KMS-11 (cell line): ENCODE data around the gene ASB1.

Source experiments
- H2AFZ ChIP-seq: fragments of 200-600 bp; sonication (generic); 2 replicates; pipeline ENCODE4 v1.6.1; 2016; ENCODE audit warnings: antibody characterized with exemption, mixed run types, low read depth
- H3K27ac ChIP-seq: fragments of 200-600 bp; sonication (generic); 2 replicates; pipeline ENCODE4 v1.6.1; 2016; ENCODE audit warnings: mild to moderate bottlenecking, mixed run types
- H3K27me3 ChIP-seq: fragments of 200-600 bp; sonication (generic); 2 replicates; pipeline ENCODE4 v1.6.1; 2017; ENCODE audit warnings: mild to moderate bottlenecking, low read depth, mixed run types, moderate library complexity; ENCODE audit not compliant: insufficient read depth
- H3K36me3 ChIP-seq: fragments of 200-600 bp; sonication (generic); 2 replicates; pipeline ENCODE4 v1.6.1; 2017; ENCODE audit warnings: mild to moderate bottlenecking, mixed run types; ENCODE audit not compliant: insufficient read depth
- H3K4me1 ChIP-seq: fragments of 200-600 bp; sonication (generic); 2 replicates; pipeline ENCODE4 v1.6.1; 2016; ENCODE audit warnings: mild to moderate bottlenecking, low read depth, mixed run types; ENCODE audit not compliant: poor library complexity, severe bottlenecking
- H3K4me2 ChIP-seq: fragments of 200-600 bp; sonication (generic); 2 replicates; pipeline ENCODE4 v1.7.0; 2016; ENCODE audit warnings: mild to moderate bottlenecking, mixed run types
- H3K4me3 ChIP-seq: fragments of 200-600 bp; sonication (generic); IDR thresholded peaks from 2 replicates; pipeline ENCODE4 v1.6.1; 2017; ENCODE audit warnings: low read depth, low read length, mixed read lengths; ENCODE audit not compliant: insufficient read depth
- H3K79me2 ChIP-seq: fragments of 200-600 bp; sonication (generic); 2 replicates; pipeline ENCODE4 v1.6.1; 2016; ENCODE audit warnings: low read depth, mixed run types; ENCODE audit not compliant: insufficient read depth
- H3K9ac ChIP-seq: fragments of 200-600 bp; sonication (generic); 2 replicates; pipeline ENCODE4 v1.6.1; 2016; ENCODE audit warnings: mild to moderate bottlenecking, mixed run types
- H4K20me1 ChIP-seq: fragments of 200-600 bp; sonication (generic); 2 replicates; pipeline ENCODE4 v1.6.1; 2016; ENCODE audit warnings: mild to moderate bottlenecking, mixed run types; ENCODE audit not compliant: insufficient read depth
- CTCF ChIP-seq: fragments of 200-600 bp; sonication (generic); conservative IDR thresholded peaks from 2 replicates; pipeline ENCODE4 v1.6.1; 2017; ENCODE audit warnings: low read depth, mild to moderate bottlenecking, antibody characterized with exemption, low read length, moderate library complexity, mixed read lengths

ASB1 gene

DNA sequence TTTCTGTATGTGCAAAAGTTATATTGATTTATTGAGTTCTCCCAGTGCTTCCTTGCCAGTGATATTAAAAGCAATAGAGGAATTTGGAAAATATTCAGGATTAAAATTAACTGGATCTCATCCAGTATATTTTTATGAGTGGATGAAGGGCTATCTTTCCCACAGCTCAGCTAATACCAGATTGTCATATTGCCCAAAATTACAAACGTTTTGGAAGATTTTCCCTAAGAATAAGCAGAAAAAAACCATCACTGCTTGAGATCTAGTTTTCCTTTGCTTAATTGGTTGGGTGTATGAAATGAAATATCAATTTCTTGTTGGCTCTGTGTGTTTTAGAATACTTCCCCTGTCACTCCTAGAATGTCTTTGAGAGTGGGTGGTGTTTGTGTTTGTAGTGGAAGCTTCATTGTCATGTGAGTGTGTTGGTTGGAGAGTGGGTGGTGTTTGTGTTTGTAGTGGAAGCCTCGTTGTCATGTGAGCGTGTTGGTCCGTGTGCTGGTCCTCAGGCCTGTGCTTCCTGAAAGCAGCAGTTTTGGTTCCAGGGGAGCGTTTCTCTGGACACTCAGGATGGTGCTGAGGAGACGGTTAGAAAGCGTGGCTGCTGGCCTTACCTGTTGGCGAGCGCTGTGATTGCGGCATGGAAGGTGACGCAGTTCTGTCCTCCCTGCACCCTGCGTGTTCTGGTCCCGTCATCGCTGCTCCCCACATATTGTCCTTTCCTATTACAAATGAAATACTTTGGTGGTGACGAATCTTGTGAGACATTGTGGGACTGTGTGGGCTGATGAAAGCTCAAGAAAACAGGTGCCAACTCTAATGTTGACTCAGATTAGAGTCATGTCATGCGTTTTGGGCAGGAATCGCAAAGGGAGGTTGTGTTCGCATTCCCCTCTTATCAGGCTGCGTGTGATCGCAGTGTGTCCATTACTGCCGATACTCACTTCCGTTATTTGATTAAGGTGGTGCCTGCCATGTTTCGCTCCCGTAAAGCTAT lies 12.4 kb downstream of the ASB1 start:
- no peaks in the 10 kb centered on the region for H3K4me1 ChIP-seq
- no peak overlapping the region for H3K4me2 ChIP-seq
- no peaks in the 10 kb centered on the region; the same call in 1 of the 2 replicates for H3K79me2 ChIP-seq

DNA sequence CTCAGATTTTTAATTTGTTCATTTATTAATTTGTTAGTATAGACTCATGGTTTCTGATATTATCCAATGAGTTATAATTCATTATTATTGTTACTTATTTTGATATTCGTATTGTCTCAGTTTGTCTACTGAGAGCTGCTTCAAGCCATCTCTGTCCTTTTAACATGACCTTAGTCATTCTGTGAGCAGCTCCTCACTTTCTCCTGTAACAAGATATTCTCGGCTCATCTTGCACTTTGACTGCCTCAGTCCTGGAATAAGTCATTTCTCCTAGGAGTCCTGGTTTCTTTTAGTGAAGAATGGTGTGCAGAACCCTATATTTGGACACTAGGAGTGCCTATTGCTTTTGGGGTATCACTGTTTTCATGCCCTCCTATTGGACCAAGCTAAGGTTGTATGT lies 13.2 kb downstream of the ASB1 start:
- Histone ChIP-seq H4K20me1 (no peaks in the 10 kb centered on the region), H3K4me2 (no peak overlapping the region)
- no peak for TF ChIP-seq CTCF

More for the DNA sequence above, 12.4 kb downstream of the ASB1 start:
- no peak overlapping the region for H2AFZ ChIP-seq
- H4K20me1 ChIP-seq = no peaks in the 10 kb centered on the region
- no peak for TF ChIP-seq CTCF
- no peaks in the 10 kb centered on the region; the same call in 1 of the 2 replicates for H3K36me3 ChIP-seq
- no peak overlapping the region for H3K27ac ChIP-seq
- no peak overlapping the region for H3K9ac ChIP-seq
- no peak overlapping the region for H3K4me3 ChIP-seq
- no peaks in the 10 kb centered on the region for H3K27me3 ChIP-seq

DNA sequence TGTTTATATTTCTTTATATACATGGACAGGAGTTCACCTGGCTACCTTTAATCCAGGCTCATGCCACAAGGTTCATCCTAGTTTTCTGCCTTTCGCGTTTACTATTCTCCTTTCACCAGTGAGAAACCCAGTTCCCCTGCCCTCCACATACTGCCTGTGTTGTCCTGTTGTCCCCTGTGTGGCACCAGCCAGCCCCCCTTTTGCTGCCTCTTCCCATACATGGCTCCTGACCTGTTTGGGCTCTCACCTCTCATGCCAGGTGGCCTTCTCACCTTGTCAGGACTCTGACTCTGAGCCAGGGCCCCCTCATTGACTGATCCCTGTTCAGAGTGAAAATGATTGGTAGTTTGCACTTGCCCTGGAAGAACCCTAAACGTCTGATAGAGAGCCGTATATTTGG lies 13.6 kb downstream of the ASB1 start:
- Histone ChIP-seq H3K79me2 (no peaks in the 10 kb centered on the region; the same call in 1 of the 2 replicates), H3K4me1 (no peaks in the 10 kb centered on the region), H3K4me3 (no peak overlapping the region), H3K4me2 (no peak overlapping the region), H3K27ac (no peak overlapping the region), H3K36me3 (no peaks in the 10 kb centered on the region; the same call in 1 of the 2 replicates), H2AFZ (no peak overlapping the region), H3K27me3 (no peaks in the 10 kb centered on the region), H3K9ac (no peak overlapping the region), H4K20me1 (no peaks in the 10 kb centered on the region)
- no peak for TF ChIP-seq CTCF

More for the DNA sequence above, 13.2 kb downstream of the ASB1 start:
- Histone ChIP-seq H3K36me3 (no peaks in the 10 kb centered on the region; the same call in 1 of the 2 replicates), H3K9ac (no peak overlapping the region), H3K79me2 (no peaks in the 10 kb centered on the region; the same call in 1 of the 2 replicates), H2AFZ (no peak overlapping the region), H3K4me1 (no peaks in the 10 kb centered on the region), H3K27ac (no peak overlapping the region), H3K4me3 (no peak overlapping the region), H3K27me3 (no peaks in the 10 kb centered on the region)

- no peaks in the 10 kb centered on the region for H3K27me3 ChIP-seq
- H3K79me2 ChIP-seq = no peaks in the 10 kb centered on the region; the same call in 1 of the 2 replicates
- H3K4me2 ChIP-seq = no peak overlapping the region
- H3K9ac ChIP-seq = no peak overlapping the region
- no peak overlapping the region for H2AFZ ChIP-seq
- H3K36me3 ChIP-seq = no peaks in the 10 kb centered on the region; the same call in 1 of the 2 replicates
- no peak for TF ChIP-seq CTCF
- no peaks in the 10 kb centered on the region for H3K4me1 ChIP-seq
- no peaks in the 10 kb centered on the region for H4K20me1 ChIP-seq
- H3K27ac ChIP-seq = no peak overlapping the region
- H3K4me3 ChIP-seq = no peak overlapping the region
Observed at GRCh38 chr2:238440767-238441166, 14.0 kb downstream of the ASB1 start.
